ENCODE measurements around the gene DNA2.
A peak's percentile ranks its signal among the peaks of the same experiment; 100 is the strongest.
"Not testable (repeated sequence)": the region's sequence is repeated elsewhere in the genome, so short reads cannot be mapped to it uniquely, and the experiment has no call there.

DNA2 gene

DNA sequence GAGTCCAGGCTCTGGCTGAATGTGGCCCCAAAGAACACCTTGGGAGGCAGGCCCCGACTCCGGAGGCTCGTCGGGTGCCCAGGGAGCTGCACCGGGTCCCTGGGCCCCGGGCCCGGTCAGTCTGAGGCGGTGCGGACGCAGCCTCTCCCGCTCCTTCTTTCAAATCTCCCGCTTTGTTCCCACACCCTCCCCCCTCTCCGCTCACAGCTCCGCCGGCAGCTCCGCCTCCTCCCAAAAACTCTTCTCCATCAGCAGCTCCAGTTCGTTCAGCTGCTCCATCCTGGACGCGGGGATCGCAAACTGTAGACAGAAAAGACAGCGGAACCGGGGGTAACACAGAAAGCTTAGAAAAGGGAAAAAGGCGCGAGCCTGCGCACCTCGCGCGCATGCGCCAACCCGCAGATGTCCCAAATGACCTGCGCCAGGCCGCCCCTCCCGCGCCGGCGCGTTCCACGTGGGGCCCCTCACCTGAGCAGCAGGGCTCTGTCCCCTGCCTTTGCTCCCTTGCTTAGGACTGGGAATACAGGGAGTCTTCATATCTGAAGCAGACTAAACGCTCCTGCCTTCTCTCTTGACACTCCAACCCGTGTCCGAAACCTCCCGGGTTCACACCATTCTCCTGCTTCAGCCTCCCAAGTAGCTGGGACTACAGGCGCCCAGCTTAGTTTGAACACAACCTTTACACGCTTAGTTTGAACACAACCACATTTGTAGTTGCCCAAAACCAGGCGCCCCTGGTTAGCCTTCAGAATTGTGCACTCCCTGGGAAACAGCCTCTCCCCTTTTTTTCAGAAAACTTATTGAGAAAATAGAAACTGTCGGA is at the start of gene DNA2:
Gene DNA2, minus strand, starts transcription at position 388 of the 823 bp plus-strand sequence. Its CDS starts 109 bp downstream, at position 279.
- H3K27ac ChIP-seq (ENCODE audit: low read depth, low read length), result no peak within 1 kb of the TSS
- peak within 1 kb of the TSS; percentile 63 to 66 for H3K9ac ChIP-seq (ENCODE audit: low read depth in 1 of 2, low read length in 2 of 2)
- peaks cover 0 to 10% of the 10 kb centered on the region in 2 donors for H3K4me1 ChIP-seq (ENCODE audit: control insufficient read depth in 1 of 2, insufficient read depth in 2 of 2, low read length in 2 of 2)

DNA sequence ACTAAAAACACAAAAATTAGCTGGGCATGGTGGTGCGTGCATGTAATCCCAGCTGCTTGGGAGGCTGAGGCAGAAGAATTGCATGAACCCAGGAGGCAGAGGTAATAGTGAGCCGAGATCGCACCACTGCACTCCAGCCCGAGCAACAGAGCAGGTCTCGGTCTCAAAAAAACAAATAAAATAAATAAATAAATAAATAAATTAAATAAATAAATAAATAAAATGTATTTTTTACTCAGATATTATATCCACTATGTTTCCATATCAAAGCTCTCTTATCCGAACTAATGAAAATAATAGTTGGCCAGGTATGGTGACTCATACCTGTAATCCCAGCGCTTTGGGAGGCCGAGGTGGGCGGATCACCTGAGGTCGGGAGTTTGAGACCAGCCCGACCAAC is 46.8 kb upstream of the DNA2 start:
- H3K9ac ChIP-seq (ENCODE audit: low read depth in 1 of 2, low read length in 2 of 2); H3K9me3 ChIP-seq (ENCODE audit: control insufficient read depth in 1 of 2, low read length in 2 of 2); H3K36me3 ChIP-seq (ENCODE audit: control insufficient read depth in 1 of 2, insufficient read depth in 2 of 2, low read length in 2 of 2); H3K4me3 ChIP-seq (ENCODE audit: low read depth in 1 of 2, low read length in 2 of 2); H3K4me1 ChIP-seq (ENCODE audit: control insufficient read depth in 1 of 2, insufficient read depth in 2 of 2, low read length in 2 of 2); H3K27me3 ChIP-seq (ENCODE audit: control insufficient read depth in 1 of 2, insufficient read depth in 2 of 2, low read length in 2 of 2); H3K27ac ChIP-seq (ENCODE audit: low read depth, low read length): not testable (repeated sequence)

More for the DNA sequence above, at the start of gene DNA2:
- Histone ChIP-seq H3K36me3 (ENCODE audit: control insufficient read depth in 1 of 2, insufficient read depth in 2 of 2, low read length in 2 of 2) (no peaks in the 10 kb centered on the region), H3K9me3 (ENCODE audit: control insufficient read depth in 1 of 2, low read length in 2 of 2) (no peaks in the 10 kb centered on the region), H3K27me3 (ENCODE audit: control insufficient read depth in 1 of 2, insufficient read depth in 2 of 2, low read length in 2 of 2) (no peaks in the 10 kb centered on the region), H3K4me3 (ENCODE audit: low read depth in 1 of 2, low read length in 2 of 2) (peak within 1 kb of the TSS; percentile 75 to 91)

GRCh38 chr10:68517188-68517587 is 45.4 kb upstream of the DNA2 start:
- Histone ChIP-seq H3K27ac (ENCODE audit: low read depth, low read length) (no peak overlapping the region), H3K4me3 (ENCODE audit: low read depth in 1 of 2, low read length in 2 of 2) (no peak overlapping the region), H3K36me3 (ENCODE audit: control insufficient read depth in 1 of 2, insufficient read depth in 2 of 2, low read length in 2 of 2) (peaks cover 4 to 7% of the 10 kb centered on the region in 2 donors), H3K9ac (ENCODE audit: low read depth in 1 of 2, low read length in 2 of 2) (no peak overlapping the region), H3K9me3 (ENCODE audit: control insufficient read depth in 1 of 2, low read length in 2 of 2) (no peaks in the 10 kb centered on the region), H3K27me3 (ENCODE audit: control insufficient read depth in 1 of 2, insufficient read depth in 2 of 2, low read length in 2 of 2) (no peaks in the 10 kb centered on the region), H3K4me1 (ENCODE audit: control insufficient read depth in 1 of 2, insufficient read depth in 2 of 2, low read length in 2 of 2) (no peaks in the 10 kb centered on the region)

DNA sequence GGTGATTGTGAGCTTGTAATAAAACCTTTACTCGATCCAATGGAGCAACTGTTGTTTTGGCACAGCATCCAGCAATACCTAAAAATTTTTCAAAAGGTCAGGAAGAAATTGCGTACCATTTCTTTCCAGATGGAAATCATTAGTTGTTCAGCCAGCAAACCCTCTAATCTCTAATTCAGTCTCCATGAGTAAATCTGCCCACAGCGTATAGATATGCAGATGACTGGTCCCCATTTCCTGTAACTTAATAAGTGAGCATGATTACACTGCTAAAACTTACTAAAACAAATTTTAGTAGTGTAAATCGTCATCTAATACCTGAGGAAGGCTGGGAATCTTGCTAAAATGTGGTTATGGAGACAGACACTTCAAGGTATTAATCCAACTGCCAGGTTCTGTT is 45.0 kb upstream of the DNA2 start:
- Histone ChIP-seq H3K9ac (ENCODE audit: low read depth in 1 of 2, low read length in 2 of 2) (no peak overlapping the region), H3K4me3 (ENCODE audit: low read depth in 1 of 2, low read length in 2 of 2) (no peak overlapping the region), H3K36me3 (ENCODE audit: control insufficient read depth in 1 of 2, insufficient read depth in 2 of 2, low read length in 2 of 2) (peaks cover 4 to 7% of the 10 kb centered on the region in 2 donors), H3K27ac (ENCODE audit: low read depth, low read length) (no peak overlapping the region), H3K9me3 (ENCODE audit: control insufficient read depth in 1 of 2, low read length in 2 of 2) (no peaks in the 10 kb centered on the region), H3K4me1 (ENCODE audit: control insufficient read depth in 1 of 2, insufficient read depth in 2 of 2, low read length in 2 of 2) (no peaks in the 10 kb centered on the region), H3K27me3 (ENCODE audit: control insufficient read depth in 1 of 2, insufficient read depth in 2 of 2, low read length in 2 of 2) (no peaks in the 10 kb centered on the region)

- not testable (repeated sequence) for H3K27me3 ChIP-seq (ENCODE audit: control insufficient read depth in 1 of 2, insufficient read depth in 2 of 2, low read length in 2 of 2); H3K27ac ChIP-seq (ENCODE audit: low read depth, low read length); H3K9ac ChIP-seq (ENCODE audit: low read depth in 1 of 2, low read length in 2 of 2); H3K4me1 ChIP-seq (ENCODE audit: control insufficient read depth in 1 of 2, insufficient read depth in 2 of 2, low read length in 2 of 2); H3K36me3 ChIP-seq (ENCODE audit: control insufficient read depth in 1 of 2, insufficient read depth in 2 of 2, low read length in 2 of 2); H3K9me3 ChIP-seq (ENCODE audit: control insufficient read depth in 1 of 2, low read length in 2 of 2); H3K4me3 ChIP-seq (ENCODE audit: low read depth in 1 of 2, low read length in 2 of 2)
These were observed 44.4 kb upstream of the DNA2 start for GRCh38 chr10:68516216-68516615.

GRCh38 chr10:68508090-68508489 is 36.3 kb upstream of the DNA2 start:
- no peaks in the 10 kb centered on the region for H3K9me3 ChIP-seq (ENCODE audit: control insufficient read depth in 1 of 2, low read length in 2 of 2)
- H3K9ac ChIP-seq (ENCODE audit: low read depth in 1 of 2, low read length in 2 of 2), result no peak overlapping the region
- peaks cover 0 to 3% of the 10 kb centered on the region in 2 donors for H3K4me1 ChIP-seq (ENCODE audit: control insufficient read depth in 1 of 2, insufficient read depth in 2 of 2, low read length in 2 of 2)
- no peaks in the 10 kb centered on the region for H3K27me3 ChIP-seq (ENCODE audit: control insufficient read depth in 1 of 2, insufficient read depth in 2 of 2, low read length in 2 of 2)
- H3K36me3 ChIP-seq (ENCODE audit: control insufficient read depth in 1 of 2, insufficient read depth in 2 of 2, low read length in 2 of 2), result peaks cover 0 to 6% of the 10 kb centered on the region in 2 donors
- H3K4me3 ChIP-seq (ENCODE audit: low read depth in 1 of 2, low read length in 2 of 2), result no peak overlapping the region
- no peak overlapping the region for H3K27ac ChIP-seq (ENCODE audit: low read depth, low read length)

DNA sequence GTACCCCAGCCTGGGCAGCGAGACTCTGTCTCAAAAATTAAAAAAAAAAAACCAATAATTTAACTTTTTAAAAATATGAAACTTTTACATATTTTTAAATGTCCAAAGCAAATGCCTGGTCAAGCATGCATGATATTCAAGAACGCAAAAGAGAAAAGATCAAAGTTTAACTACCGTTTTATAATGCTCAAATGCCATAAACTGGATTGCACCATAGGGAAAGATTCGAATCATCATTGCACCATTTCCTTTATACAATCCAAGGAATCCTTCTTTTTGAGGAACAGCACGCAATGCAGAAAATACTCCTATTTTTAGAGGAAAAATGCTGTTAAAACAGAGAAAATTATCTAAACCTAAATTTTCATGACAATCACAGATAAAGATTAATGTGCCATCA is 34.6 kb upstream of the DNA2 start:
- Histone ChIP-seq H3K27me3 (ENCODE audit: control insufficient read depth in 1 of 2, insufficient read depth in 2 of 2, low read length in 2 of 2) (no peaks in the 10 kb centered on the region), H3K36me3 (ENCODE audit: control insufficient read depth in 1 of 2, insufficient read depth in 2 of 2, low read length in 2 of 2) (peaks cover 0 to 8% of the 10 kb centered on the region in 2 donors), H3K27ac (ENCODE audit: low read depth, low read length) (no peak overlapping the region), H3K4me1 (ENCODE audit: control insufficient read depth in 1 of 2, insufficient read depth in 2 of 2, low read length in 2 of 2) (peaks cover 0 to 3% of the 10 kb centered on the region in 2 donors), H3K9ac (ENCODE audit: low read depth in 1 of 2, low read length in 2 of 2) (no peak overlapping the region), H3K9me3 (ENCODE audit: control insufficient read depth in 1 of 2, low read length in 2 of 2) (no peaks in the 10 kb centered on the region), H3K4me3 (ENCODE audit: low read depth in 1 of 2, low read length in 2 of 2) (no peak overlapping the region)

DNA sequence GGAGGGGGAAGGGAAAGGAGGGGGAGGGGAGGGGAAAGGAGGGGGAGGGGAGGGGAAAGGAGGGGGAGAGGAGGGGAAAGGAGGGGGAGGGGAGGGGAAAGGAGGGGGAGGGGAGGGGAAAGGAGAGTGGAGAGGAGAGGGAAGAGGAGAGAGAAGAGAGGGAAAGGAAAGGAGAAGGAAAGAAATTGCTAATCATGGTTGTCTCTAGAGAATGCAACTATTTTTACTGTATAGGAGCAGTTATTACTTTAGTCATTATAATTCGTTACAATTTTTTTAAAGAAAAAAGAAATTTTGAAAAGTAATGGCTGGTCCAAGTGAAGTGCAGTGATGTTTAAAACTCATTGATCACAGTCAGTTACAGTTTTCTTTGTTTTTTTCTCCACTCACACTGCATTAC is 31.1 kb upstream of the DNA2 start:
- Histone ChIP-seq H3K27ac (ENCODE audit: low read depth, low read length) (no peak overlapping the region), H3K9ac (ENCODE audit: low read depth in 1 of 2, low read length in 2 of 2) (no peak overlapping the region), H3K9me3 (ENCODE audit: control insufficient read depth in 1 of 2, low read length in 2 of 2) (no peaks in the 10 kb centered on the region), H3K27me3 (ENCODE audit: control insufficient read depth in 1 of 2, insufficient read depth in 2 of 2, low read length in 2 of 2) (no peaks in the 10 kb centered on the region), H3K4me1 (ENCODE audit: control insufficient read depth in 1 of 2, insufficient read depth in 2 of 2, low read length in 2 of 2) (peaks cover 0 to 3% of the 10 kb centered on the region in 2 donors), H3K4me3 (ENCODE audit: low read depth in 1 of 2, low read length in 2 of 2) (no peak overlapping the region), H3K36me3 (ENCODE audit: control insufficient read depth in 1 of 2, insufficient read depth in 2 of 2, low read length in 2 of 2) (peaks cover 14 to 34% of the 10 kb centered on the region in 2 donors)

DNA sequence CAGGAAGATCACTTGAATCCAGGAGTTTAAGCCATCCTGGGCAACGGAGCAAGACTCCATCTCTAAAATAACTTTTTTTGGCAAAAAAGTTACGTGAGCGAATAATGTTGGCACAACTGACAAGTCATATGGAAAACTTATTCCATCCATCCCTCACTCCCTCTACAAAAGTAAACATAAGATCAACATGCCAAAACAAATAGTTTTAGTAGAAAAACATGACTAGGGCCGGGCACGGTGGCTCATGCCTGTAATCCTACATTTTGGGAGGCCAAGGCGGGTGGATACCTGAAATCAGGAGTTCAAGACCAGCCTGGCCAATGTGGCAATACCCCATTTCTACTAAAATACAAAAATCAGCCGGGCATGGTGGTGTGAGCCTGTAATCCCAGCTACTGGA is 29.9 kb upstream of the DNA2 start:
- Histone ChIP-seq H3K4me1 (ENCODE audit: control insufficient read depth in 1 of 2, insufficient read depth in 2 of 2, low read length in 2 of 2) (peaks cover 0 to 3% of the 10 kb centered on the region in 2 donors), H3K4me3 (ENCODE audit: low read depth in 1 of 2, low read length in 2 of 2) (no peak overlapping the region), H3K27ac (ENCODE audit: low read depth, low read length) (no peak overlapping the region), H3K27me3 (ENCODE audit: control insufficient read depth in 1 of 2, insufficient read depth in 2 of 2, low read length in 2 of 2) (no peaks in the 10 kb centered on the region), H3K9me3 (ENCODE audit: control insufficient read depth in 1 of 2, low read length in 2 of 2) (no peaks in the 10 kb centered on the region), H3K9ac (ENCODE audit: low read depth in 1 of 2, low read length in 2 of 2) (no peak overlapping the region), H3K36me3 (ENCODE audit: control insufficient read depth in 1 of 2, insufficient read depth in 2 of 2, low read length in 2 of 2) (peaks cover 14 to 36% of the 10 kb centered on the region in 2 donors)

DNA sequence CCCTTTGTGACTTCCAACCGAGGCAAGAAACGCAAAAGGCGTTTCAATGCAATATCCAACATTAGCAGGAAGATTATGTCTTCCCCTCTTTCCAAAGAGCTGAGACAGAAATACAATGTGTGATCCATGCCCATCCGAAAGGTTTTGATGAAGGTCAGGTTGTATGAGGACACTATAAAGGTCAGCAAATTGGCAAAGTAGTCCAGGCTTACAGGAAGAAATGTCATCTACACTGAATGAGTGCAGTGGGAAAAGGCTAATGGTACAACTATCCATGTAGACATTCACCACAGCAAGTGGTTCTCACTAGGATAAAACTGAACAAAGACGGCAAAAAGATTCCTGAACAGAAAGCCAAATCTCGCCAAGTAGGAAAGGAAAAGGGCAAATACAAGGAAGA is 27.8 kb upstream of the DNA2 start:
- no peak overlapping the region for H3K27ac ChIP-seq (ENCODE audit: low read depth, low read length)
- H3K9me3 ChIP-seq (ENCODE audit: control insufficient read depth in 1 of 2, low read length in 2 of 2), result no peaks in the 10 kb centered on the region
- H3K4me3 ChIP-seq (ENCODE audit: low read depth in 1 of 2, low read length in 2 of 2), result no peak overlapping the region
- no peaks in the 10 kb centered on the region for H3K27me3 ChIP-seq (ENCODE audit: control insufficient read depth in 1 of 2, insufficient read depth in 2 of 2, low read length in 2 of 2)
- H3K4me1 ChIP-seq (ENCODE audit: control insufficient read depth in 1 of 2, insufficient read depth in 2 of 2, low read length in 2 of 2), result no peaks in the 10 kb centered on the region
- H3K9ac ChIP-seq (ENCODE audit: low read depth in 1 of 2, low read length in 2 of 2), result no peak overlapping the region
- peaks cover 14 to 42% of the 10 kb centered on the region in 2 donors for H3K36me3 ChIP-seq (ENCODE audit: control insufficient read depth in 1 of 2, insufficient read depth in 2 of 2, low read length in 2 of 2)
